T-helper 9 cell (primary cell): ENCODE measurements around the gene BABAM2.

Experiments used
- DNase-seq: peaks from one replicate; pipeline ENCODE4 v3.0.0-alpha.2; 2020

BABAM2 gene

GRCh38 chr2:28035163-28035690 is 144.7 kb downstream of the BABAM2 start:
- DNase-seq, result no peak

- DNase-seq, result no peak
These were observed 145.3 kb downstream of the BABAM2 start for GRCh38 chr2:28035816-28036215.

GRCh38 chr2:28036307-28036706 is 145.8 kb downstream of the BABAM2 start:
- DNase-seq, result no peak

- no peak for DNase-seq
These were observed 148.2 kb downstream of the BABAM2 start for GRCh38 chr2:28038722-28039121.

- DNase-seq, result no peak
These were observed 155.3 kb downstream of the BABAM2 start for GRCh38 chr2:28045676-28046351.

GRCh38 chr2:28046921-28047320 is 156.4 kb downstream of the BABAM2 start:
- DNase-seq, result no peak

- no peak for DNase-seq
These were observed 157.2 kb downstream of the BABAM2 start for GRCh38 chr2:28047681-28048080.

GRCh38 chr2:28048341-28048740 is 157.8 kb downstream of the BABAM2 start:
- no peak for DNase-seq

- DNase-seq, result no peak
These were observed 158.9 kb downstream of the BABAM2 start for GRCh38 chr2:28049416-28049815.

- DNase-seq, result no peak
These were observed 159.4 kb downstream of the BABAM2 start for GRCh38 chr2:28049899-28050298.

GRCh38 chr2:28052691-28053090 is 162.2 kb downstream of the BABAM2 start:
- DNase-seq, result no peak

GRCh38 chr2:28053597-28053996 is 163.1 kb downstream of the BABAM2 start:
- DNase-seq, result no peak

- DNase-seq, result no peak
These were observed 164.4 kb downstream of the BABAM2 start for GRCh38 chr2:28054916-28055315.

- no peak for DNase-seq
These were observed 164.9 kb downstream of the BABAM2 start for GRCh38 chr2:28055325-28055970.

- DNase-seq, result no peak
These were observed 168.3 kb downstream of the BABAM2 start for GRCh38 chr2:28058791-28059190.

GRCh38 chr2:28062867-28063266 is 172.3 kb downstream of the BABAM2 start:
- no peak for DNase-seq

- no peak for DNase-seq
These were observed 173.0 kb downstream of the BABAM2 start for GRCh38 chr2:28063492-28063962.

GRCh38 chr2:28067602-28068001 is 177.1 kb downstream of the BABAM2 start:
- DNase-seq, result no peak

- no peak for DNase-seq
These were observed 177.6 kb downstream of the BABAM2 start for GRCh38 chr2:28068088-28068487.

- DNase-seq, result no peak
These were observed 178.0 kb downstream of the BABAM2 start for GRCh38 chr2:28068527-28068926.

GRCh38 chr2:28071221-28071620 is 180.7 kb downstream of the BABAM2 start:
- DNase-seq, result no peak

- DNase-seq, result no peak
These were observed 183.6 kb downstream of the BABAM2 start for GRCh38 chr2:28074137-28074536.

GRCh38 chr2:28080911-28081310 is 190.4 kb downstream of the BABAM2 start:
- DNase-seq, result no peak

- DNase-seq, result no peak
These were observed 191.6 kb downstream of the BABAM2 start for GRCh38 chr2:28082131-28082530.
